NK-92 (cell line): Measurements from ENCODE around the gene MTA1.

Experiments
- DNase-seq: peaks from one replicate; lab custom pipeline; 2025; ENCODE audit not compliant: unreplicated experiment; lab: John Stamatoyannopoulos, UW

The MTA1 gene

DNA sequence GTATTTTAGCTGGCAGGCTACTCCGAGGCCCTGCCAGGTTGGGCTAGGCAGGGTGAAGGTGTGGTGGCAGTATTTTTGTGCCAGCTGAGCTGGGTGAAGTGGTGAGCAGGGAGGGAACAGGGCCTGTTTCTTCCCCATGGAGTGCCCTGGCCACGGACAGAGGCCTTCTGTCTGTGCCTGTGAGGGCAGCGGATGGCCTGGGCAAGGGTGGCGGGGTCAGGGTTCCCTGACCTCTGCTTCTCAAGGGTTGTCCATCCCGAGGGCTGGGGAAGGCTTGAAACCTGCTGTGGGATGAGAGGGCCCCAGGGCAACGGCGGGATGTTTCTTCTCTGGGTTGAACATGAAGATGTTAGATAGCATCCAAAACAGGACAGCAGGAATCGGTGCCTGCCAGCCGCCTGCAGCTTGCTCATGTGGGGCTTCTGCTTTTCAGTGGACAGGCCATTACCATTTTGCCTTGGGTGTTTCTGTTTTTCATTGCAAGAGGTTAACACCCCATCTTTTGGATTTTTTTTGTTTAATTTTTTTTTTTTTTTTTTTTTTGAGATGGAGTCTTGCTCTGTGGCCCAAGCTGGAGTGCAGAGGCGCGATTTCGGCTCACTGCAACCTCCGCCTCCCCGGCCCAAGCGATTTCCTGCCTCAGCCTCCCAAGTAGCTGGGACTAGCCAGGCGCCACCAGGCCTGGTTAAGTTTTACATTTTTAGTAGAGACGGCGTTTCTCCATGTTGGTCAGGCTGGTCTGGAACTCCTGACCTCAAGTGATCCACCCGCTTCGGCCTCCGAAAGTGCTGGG, 3.3 kb downstream of the MTA1 start:
- DNase-seq, result no peak

DNA sequence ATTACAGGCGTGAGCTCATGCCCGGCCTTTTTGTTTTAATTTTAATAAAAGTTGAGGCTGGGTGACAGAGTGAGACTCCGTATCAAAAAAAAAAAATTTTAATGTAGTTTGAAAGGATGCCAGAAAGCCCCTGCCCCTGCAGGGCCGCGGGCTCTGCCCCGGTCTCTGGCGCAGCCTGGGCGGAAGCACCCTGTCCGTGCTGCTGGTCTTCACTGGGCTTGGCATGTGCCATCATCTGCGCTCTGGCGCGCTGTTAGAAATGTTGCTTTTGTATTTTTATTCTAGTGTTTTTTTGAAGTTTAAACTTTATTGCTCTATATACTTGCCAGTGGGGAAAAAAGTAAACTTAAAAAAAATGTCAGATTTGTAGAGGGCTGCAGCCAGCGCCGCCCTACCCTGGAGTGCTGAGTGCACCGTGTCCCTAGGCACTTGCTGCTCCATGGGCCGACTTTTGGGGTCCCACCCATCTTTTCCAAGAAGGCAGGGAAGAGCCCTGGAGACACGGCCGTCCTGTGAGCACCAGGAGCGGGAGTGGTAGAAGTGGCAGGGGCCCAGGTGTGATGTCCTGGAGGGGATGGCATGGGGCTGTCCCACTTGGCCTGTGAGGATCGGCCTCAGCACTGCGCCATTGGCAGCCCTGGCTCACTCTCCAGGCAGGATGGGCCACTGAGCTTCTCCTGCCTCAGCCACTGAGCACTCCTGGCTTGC, 4.0 kb downstream of the MTA1 start:
- DNase-seq, result no peak

DNA sequence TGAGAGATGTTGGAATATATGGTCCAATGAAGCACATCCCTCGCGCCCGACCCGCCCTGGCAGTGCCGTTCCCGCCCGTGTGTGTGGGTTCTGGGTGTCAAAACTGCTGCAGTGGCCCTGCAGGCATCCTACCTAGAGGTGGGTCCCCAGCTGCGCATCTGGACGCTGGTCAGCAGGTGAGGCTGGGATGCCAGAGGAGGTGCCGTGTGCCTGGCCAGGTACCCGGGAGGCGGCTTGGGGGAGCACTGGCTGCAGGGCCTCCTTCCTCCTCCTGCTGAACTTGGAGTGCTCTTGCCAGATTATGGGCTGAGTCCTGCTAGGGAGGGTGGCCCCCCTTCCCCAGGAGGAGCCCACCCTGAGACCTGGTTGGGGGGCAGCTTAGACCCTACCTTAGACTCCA, 5.2 kb downstream of the MTA1 start:
- no peak for DNase-seq

DNA sequence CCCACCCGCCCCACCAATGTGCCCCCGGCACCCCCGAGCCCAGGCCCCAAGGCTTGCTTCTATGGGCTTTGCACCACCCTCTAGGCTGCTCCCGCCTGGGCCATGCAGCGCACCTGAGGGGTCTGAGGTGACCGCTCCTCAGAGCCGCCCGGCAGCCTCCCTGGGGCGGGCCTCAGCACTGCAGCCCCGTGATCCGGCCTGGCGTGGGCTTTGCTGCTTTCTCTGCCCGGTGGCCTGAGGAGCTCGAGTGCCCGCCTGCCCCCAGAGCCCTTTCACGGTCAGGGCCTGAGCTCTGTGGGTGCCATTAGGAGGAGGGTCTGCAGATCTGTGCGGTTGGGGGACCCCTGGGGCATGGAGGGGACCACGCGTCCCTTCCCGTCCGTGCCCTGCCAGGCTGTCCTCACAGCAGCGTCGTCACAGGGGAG, 6.2 kb downstream of the MTA1 start:
- DNase-seq, result no peak

DNA sequence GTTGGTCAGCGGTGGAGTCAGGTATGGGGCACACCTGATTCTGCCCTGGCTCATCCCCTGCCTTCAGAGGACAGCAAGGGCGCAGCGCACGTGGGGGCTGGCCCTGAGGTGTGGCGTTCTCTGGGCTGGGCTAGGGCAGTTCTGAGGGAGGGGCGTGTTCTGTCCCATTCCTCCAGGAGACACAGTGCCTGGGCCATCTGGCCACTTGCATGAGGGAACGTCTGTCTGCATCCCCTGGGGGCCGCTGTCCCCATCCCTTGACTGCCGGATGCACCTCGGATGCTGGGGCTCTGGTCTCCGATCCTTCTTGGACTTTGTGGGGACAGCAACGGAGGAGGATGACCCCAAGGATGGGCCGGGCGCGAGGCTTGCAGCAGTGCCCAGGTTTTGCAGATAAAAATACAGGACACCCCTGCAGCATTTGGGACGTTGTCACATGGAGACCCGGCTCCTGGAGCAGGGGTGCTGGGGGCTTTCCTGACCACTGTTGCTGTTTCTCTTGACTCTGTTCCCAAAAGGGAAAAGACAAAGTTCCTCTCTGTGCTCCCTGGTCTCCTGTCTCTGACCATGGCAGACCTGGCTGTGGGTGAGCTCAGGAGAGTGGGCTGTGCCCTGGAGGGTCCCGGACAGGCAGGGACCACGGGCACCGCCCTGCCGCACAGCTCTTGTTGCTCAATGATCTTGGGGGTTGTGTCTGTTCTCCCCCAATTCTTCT, 6.9 kb downstream of the MTA1 start:
- no peak for DNase-seq

DNA sequence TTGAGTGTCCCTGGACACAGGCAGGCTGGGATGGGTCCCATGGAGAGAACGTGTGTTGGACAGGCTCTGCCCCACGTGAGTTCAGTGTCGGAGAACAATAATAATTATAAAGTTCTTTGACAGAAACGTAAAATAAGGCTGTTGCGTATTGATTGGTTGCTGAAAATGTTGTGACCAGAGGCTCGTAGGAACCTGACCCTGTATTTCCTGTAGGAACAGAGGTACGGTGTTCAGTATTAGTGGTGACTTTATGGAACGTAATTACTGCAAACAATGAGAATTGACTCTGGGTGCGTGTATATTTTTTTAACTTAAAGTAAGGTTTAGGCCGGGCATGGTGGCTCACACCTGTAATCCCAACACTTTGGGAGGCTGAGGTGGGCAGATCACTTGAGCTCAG, 7.8 kb downstream of the MTA1 start:
- no peak for DNase-seq

DNA sequence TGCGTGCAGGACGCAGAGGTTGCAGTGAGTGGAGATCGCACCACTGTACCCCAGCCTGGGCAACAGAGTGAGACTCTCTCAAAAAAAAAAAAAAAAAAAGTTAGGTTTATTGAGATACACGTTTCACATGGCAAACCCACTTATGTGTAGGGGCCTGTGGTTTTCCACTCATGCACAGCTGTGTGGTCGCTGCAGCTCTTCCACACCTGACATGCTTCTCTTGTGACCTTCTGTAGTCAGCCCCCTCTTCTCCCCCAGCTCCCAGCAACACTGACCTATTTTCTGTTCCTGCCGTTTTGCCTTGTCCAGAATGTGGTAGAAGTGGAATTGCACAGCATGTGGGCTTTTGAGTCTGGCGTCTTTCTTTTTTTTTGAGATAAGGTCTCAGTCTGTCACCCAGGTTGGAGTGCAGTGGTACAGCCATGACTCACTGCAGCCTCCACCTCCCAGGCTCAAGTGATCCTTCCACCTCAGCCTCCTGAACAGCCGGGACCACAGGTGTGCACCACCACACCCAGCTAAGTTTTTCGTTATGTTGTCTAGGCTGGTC, 8.4 kb downstream of the MTA1 start:
- no peak for DNase-seq

DNA sequence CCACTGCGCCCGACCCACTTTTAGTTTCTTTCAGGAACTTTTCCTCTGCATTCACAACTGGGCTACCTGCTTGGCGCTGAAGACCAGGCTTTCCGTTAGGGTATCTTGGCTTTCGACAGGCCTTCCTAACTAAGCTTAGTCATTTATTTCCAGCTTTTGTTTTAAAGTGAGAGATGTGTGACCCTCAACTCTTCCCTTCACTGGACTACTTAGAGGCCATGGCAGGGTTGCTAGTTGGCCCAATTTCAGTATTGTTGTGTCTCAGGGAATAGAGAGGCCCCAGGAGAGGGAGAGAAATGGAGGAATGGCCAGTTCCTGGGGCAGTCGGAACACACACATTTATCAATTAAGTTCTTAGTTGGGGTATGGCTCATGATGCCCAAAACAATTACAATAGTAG, 10.4 kb downstream of the MTA1 start:
- no peak for DNase-seq

DNA sequence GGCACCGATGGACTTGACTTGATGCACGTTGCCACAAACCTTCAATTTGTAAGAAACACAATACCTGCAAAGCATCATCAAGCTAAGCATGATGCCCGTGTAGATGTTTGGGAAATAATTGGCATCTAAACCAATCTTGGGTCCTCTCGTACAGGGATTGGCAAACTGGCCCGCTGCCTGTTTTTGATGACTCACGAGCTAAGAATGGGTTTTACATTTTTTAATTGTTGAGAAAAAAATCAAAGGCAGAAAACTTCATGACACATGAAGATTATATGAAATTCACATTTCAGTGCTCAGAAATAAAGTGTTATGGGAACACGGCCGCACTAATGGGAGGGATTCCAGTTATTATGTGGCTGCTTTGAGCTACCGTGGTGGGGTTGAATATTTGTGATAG, 10.9 kb downstream of the MTA1 start:
- DNase-seq, result no peak

DNA sequence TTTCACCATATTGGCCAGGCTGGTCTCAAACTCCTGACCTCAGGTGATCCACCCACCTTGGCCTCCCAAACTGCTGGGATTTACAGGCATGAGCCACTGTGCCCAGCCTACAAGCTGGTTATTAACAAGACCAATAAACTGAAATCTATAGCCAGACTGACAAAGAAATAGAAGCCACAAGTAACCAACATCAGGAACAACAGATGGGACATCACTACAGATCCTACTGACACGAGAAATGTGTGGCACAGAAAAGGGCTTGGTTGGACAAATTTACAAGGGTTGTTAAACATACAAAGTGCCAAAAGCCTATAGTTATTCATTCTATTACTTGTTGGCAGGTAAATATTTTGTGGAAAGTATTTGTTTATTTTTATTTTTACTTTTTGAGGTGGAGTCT, 11.6 kb downstream of the MTA1 start:
- no peak for DNase-seq

DNA sequence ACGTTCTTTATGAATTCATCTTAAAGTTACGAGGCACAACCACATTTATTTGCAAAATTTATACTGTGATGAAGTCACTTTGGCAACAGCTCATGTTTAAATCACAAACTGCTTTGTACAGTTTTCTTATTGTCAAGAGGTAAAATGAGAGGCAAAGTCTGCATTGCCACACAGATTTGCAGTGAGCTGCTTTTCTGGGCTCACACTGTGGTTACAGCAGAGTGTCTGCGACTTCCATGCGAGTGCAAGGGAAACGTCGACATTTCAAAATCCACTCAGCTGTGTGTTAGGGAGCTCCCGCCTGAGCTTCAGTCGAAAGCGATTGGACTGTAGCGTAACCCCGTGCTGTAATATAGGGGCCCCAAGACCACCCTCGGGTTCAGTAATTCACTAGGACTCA, 13.0 kb downstream of the MTA1 start:
- no peak for DNase-seq

DNA sequence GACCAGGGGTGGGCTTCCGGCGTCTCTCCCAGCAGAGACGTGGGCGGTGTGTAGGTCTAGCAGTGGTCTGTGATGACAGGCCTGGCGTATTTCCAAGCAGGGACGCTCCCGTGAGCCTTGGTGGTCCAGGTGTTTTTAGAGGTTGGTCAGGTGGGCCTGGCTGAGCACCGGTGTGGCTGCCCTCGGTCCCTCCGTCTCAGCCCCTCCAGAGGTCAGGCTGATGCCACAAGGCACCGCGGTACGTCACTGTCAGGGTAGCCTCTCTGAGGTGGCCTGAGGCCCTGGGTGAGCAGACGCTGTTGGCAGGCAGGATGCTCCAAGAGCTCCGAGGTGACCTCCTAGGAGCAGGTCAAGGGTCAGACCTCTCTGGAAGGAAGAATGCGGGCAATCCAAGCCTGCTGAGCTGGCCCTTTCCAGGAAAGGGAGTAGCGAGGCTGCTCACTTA, 13.6 kb downstream of the MTA1 start:
- DNase-seq, result no peak

DNA sequence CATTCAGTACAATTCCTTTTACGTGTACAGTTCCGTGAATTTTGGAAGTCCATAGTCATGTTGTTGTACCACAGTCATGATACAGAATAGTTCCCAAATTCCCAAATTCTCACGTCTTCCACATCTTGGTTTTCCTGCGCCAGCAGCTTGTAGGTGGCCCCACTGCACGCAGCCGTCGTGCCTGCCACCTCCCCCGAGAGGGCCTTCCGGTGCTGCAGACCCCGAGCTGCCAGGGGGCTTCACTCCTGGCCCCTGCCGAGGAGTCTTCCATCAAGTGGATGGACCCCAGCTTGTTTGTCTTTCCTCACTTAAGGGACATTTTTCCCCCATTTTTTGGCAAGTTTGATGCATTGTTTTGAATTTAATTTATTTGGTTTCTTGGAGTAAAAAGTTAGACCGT, 16.8 kb downstream of the MTA1 start:
- no peak for DNase-seq

DNA sequence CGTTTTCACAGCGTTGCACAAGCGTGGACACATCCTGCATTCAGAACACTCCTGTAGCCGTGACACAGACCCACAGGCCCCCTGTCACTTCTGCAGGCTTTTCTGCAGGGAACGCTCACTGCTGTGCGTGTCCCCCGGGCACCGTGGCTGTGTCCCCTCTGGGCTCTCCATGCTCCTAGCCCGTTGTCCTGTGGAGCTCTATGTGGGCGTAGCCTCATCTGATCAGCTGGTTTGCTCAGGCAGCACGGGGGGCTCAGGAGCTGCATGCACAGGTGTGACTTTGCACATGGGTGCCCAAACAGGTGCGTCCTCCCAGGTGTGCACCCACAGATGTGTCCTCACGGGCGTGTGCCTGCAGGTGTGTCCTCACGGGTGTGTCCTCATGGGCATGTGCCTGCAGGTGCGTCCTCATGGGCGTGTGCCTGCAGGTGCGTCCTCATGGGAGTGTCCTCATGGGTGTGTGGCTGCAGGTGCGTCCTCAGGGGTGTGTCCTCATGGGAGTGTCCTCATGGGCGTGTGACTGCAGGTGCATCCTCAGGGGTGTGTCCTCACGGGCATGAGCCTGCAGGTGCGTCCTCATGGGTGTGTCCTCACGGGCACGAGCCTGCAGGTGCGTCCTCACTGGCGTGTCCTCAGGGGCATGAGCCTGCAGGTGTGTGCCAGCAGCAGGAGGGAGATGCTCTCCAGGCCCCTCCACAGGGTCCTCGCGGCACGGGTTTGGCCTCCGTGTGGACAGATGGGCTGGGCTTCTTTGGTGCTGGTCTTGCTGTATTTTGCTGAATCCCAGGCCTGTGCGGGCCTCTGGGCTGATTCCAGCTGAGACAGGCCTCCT, 17.5 kb downstream of the MTA1 start:
- DNase-seq, result no peak

DNA sequence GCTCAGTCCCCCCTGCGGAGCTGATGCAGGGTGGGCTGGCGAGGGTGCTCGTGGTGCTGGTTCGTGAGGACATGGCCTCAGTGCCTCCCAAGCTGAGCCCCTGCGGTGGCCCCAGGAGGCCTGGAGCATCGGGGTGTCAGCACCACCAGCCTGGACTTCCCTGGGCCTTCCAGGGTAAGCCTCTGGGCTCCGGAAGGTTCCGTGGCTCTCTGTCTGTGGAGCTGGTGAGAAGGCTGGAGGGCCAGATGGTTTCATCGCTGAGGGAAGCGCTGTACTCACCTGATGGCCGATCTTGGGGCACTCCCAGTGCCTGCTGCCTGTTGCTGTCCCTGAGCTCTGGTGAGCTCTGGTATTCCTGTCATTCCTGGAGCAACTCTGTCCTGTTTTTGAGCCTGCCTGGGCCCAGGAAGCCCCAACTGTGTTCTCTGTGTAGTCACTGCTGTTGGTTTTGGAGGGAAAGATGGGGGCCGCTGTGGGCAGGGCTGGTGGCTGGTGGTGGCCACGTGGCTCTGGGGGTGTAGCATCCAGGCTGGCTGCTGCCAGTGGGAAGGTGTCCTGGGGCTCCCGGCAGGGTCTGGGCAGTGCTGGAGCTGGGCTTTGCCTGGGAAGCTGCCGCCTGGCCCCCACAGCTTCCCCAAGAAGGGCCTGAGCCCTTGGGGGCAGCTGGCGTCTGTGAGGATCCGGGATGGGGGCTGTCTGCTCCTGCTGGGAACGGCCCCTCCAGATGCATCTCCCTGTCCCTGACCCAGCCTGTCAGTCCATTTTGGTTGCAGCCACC, 18.3 kb downstream of the MTA1 start:
- no peak for DNase-seq

DNA sequence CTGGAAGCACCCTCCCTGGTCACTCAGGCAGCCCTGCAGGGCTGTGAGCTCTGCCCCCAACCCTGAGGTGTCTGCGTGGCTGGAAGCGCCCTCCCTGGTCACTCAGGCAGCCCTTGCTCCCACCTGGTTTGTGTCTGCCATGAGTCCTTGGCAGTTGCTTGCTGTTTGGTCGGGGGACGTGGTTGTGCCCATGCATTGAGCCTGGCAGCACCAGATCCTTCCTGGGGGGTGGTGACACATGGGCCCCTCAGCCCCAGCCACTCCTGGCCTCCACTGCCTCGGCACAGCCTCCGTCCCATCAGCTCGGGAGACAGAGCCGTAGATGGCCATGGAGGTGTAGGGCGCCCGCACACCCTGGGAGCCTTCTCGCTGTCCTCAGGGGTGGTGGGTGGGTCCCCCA, 19.6 kb downstream of the MTA1 start:
- no peak for DNase-seq

DNA sequence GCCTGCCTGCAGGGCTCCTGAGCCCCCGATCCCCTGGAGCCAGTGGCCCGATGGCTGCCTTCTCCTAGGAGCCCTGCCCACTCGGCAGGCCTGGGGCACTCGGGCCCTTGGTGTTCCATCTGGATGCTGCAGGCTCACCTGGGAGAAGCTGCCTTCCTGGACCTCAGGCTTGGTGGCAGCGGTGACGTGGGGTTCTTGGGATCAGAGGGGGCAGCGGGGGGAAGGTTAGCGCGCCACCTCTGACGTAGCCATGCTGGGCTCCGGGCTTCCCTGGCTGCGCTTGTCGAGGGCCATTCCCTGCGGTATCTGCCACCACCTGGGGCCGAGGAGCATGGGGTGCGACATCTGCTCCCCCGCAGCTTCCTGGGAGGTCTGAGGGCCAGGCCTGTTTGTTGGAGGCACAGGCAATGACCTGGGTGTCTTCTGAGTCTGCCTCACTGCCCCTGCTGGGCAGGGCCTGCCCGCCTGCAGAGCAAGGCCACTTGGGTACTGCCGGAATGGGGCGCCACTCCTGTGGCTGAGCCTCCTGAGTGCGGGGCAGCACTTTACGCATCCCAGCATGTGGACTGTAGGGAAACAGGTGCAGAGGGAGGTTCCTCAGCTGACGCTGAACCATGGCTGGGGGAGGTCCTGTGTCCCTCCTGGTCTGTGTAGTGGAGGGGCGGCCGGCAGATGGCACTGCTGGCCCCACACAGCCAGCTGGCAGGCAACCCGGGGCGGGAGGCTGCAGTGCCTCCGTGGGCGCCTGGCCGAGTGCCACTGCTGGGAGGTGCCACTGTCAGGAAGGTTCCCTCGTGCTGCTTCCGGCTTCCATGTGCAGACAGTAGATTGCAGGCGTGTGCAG, 20.3 kb downstream of the MTA1 start:
- DNase-seq, result no peak

DNA sequence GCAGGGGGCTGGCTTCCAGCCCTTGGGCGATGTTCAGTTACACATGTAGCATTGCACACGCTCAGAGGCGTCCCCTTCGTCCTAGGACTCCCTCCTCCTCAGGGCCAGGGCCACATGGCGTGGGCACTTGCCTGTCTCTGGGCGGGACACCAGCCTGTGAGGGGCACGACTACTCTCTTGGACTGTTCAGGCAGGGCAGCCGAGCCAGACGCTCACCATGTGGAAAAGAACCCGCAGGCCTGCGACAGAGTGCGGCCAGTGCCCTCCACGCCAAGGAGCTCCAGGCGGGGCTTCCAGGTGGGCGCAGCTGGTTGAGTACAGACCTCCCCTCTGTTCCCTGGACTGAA, 20.9 kb downstream of the MTA1 start:
- DNase-seq, result no peak

DNA sequence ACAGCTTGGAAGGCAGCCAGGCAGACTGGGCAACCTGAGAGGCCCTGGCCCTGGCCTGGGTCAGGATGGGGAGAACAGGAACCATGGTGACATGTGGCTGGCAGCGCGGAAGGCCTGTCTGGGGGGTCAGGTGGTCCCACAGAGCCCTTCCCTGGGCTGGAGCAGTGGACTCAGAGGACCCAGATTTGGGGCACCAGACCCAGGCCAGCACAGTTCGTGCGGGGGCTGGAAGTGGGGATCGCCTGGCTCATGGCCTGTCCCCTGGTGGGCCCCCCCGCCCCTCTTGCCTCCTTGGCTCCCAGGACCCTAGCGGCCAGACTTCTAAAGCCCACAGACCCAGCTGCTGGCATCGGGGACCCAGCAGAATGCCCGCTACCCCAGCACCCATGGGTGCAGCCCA, 21.4 kb downstream of the MTA1 start:
- DNase-seq, result no peak
